Epidermal melanocyte (primary cell): ENCODE results near the gene RABIF.

Source experiments
- DNase-seq: peaks from one replicate; pipeline ENCODE4 v3.0.0; 2011; ENCODE audit warnings: low spot score; ENCODE audit not compliant: insufficient read length

The RABIF gene

GRCh38 chr1:202873026-202873425 is 15.9 kb downstream of the RABIF start:
- no peak for DNase-seq

- no peak for DNase-seq
These were observed 17.6 kb downstream of the RABIF start for GRCh38 chr1:202871367-202871766.

- DNase-seq, result no peak
These were observed 26.0 kb downstream of the RABIF start for GRCh38 chr1:202862679-202863560.

GRCh38 chr1:202861420-202862132 is 27.4 kb downstream of the RABIF start:
- peak; percentile 81 for DNase-seq

- no peak for DNase-seq
These were observed 28.1 kb downstream of the RABIF start for GRCh38 chr1:202860744-202861419.

- DNase-seq, result no peak
These were observed 30.0 kb downstream of the RABIF start for GRCh38 chr1:202858789-202859414.

DNA sequence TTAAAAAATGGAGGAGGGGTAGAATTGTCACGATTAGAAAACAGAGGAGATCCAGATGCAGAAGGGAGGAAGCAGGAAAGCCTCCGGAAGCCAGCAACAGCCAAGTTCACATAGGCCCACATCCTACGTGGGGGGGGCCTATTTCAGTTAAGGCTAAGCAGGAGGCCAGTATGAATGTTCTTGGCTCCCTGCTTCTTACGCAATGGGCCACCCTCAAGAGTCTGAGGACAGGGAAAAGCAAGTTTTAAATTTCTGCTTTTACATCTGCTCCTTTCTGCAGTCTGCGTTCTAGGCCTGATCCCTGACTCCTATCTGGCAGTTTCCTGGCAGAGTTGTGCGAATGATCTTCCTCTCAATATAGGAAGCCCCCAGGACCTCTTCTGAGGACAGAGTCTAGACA is 30.6 kb downstream of the RABIF start:
- no peak for DNase-seq

GRCh38 chr1:202857136-202857610 is 31.8 kb downstream of the RABIF start:
- DNase-seq, result no peak

GRCh38 chr1:202856014-202856413 is 32.9 kb downstream of the RABIF start:
- no peak for DNase-seq

- no peak for DNase-seq
These were observed 34.2 kb downstream of the RABIF start for GRCh38 chr1:202854787-202855186.

DNA sequence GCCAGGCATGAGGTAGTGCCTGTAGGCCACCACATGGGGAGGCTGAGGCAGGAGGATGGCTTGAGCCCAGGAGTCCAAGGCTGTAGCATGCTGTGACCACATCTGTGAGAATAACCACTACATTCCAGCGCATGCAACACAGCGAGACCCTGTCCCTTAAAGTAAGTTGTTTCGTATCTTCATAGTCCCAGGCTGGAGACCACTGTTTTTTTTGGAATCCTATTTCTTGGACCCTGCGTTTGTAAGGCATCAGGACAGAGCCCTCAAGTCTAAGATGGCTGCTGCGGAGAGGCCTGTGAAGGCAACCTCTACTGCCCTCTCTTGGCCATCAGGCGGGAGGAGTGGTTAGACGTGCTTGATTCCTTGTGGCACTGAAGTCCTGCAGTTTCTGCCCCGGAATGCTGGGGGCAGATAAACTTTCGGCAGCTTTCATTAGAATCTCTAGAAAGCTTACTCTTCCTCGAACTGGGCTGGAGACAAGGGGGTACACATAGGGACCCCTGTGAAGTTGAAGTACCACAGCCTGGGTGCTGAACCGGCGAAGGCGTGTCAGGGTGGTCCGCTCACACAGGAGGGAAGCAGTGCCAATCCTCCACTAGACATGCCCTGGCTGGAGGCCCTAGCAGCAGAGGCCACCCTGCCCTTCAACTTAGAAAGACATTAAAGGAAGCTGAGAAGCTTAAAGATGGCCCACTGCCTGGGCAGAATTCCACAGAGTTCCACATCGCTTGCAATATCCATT is 36.6 kb downstream of the RABIF start:
- peak; percentile 66 for DNase-seq

GRCh38 chr1:202850593-202851362 is 38.2 kb downstream of the RABIF start:
- no peak for DNase-seq

DNA sequence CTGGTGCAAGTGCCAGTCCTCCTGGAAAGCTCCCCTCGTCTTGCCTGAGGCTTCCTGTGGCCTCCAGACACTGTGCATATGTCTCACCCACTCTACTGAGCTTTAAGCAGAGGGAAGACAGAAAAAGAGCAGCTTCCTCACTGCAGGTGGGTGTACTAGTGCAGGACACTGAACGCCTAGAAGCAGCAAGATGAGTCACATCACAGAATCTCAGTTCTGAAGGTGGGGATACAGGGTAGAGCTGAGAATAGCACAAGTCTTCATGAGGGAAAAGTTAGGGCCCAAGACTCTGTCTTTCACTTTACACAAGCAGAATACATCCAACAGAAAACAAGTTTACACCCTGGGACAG is 40.8 kb downstream of the RABIF start:
- DNase-seq, result no peak

DNA sequence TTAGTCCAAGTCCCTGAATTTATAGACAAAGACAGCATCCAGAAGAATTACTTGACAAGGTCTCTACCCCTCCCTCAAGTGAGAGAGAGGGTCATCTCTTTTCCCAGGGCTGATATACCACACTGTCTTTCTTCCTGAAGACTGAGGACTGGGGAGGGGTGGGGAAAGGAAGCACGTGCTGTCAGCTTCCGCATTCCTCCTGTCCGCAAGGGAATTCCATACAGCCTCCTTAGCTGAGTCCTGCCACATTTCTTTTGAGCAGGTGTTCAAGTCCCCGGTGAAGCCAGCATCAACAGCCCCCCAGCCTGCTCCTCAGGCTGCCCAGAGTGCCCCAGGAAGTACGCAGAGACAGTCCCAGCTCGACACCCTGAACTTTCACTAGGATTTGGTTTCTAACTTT is 44.0 kb downstream of the RABIF start:
- no peak for DNase-seq

GRCh38 chr1:202844259-202844658 is 44.7 kb downstream of the RABIF start:
- DNase-seq, result no peak

GRCh38 chr1:202843081-202843480 is 45.9 kb downstream of the RABIF start:
- DNase-seq, result no peak

- DNase-seq, result peak; percentile 64
These were observed 51.1 kb downstream of the RABIF start for GRCh38 chr1:202837746-202838262.

DNA sequence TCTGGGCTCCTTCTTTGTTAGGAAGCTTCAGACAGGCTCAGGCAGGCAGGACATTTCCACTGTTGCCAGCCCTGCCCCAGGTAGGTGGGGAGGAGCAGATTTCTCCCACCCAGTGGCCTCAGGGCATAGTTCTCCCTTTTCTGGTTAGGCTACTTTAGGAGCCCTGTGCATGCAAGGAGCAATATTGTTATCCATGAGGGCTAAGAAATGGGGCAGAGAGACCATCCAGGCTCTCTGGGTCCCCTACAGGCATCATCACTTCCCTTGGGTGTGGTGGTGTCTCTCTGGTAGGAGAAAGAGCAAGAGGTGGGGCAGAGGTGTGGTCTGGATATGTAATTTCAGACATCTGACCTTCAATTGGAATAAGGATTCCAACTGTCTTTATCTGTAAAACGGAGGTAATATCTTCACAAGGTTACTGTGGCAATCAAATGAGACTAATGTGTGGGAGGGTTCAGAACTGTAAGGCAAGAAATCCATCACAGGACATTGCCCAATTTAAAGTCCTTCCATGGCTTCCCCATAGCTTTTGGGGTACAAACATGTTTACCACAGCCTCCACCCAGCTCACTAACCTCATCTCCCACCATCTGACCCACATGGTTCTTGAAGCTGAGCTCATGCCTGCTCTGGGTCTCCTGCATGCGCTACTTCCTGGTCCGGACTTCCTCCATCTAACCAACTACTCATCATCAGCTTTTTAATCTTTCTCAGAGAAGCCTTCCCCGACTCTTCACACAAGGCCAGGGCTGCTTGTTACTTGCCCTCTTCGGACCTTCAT is 52.1 kb downstream of the RABIF start:
- DNase-seq, result no peak

DNA sequence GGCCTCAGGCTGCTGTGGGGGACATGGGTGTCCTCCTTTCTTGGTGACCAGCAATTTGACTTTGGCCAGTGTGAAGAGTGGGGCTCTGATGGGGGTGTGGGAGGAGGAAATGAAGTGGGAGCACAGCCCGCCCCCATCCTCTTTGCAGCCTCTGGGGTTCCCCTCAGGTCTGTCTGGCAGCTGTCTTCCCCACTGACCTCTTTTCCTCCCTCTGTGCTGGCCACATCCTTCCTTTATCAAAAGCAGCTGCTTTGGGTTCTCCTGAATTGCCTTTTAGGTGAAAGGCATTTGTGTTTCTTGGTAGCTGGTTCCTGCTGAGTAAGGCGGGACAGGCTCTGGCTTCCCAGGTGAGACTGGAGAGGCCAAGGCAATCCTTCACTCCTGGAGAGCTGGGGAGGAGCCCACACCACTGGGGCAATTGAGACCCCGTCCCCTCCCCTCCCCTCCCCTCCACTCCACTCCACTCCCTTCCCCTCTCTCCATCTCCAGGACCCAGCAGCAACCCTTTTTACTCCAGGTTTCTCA is 53.3 kb downstream of the RABIF start:
- DNase-seq, result no peak
